Measurements from ENCODE around the gene SPON1. TPM values are rescaled to one million over a fixed set of nuclear protein-coding genes. Genes with fewer than 3 reads are reported as not detected.

Gene SPON1
- total and polyA plus RNA-seq, 10 of the 15 experiments (the other 5 are each of a cell fraction or from before 2014, with no cell fraction given): 0.13 to 1.1 (median 0.18) TPM; not detected in 5

GRCh38 chr11:13955971-13956421 is 6.5 kb upstream of the SPON1 start:
- WGBS (ENCODE audit: insufficient coverage, insufficient replicate concordance, low lambda C conversion rate, missing lambda C conversion rate): 31% methylated on average over 5 of the region's 5 CpGs
- ChIA-PET RAD21 (ENCODE audit: unreplicated experiment) (interaction anchor here (0.8 to 1.9 kb wide), 3 partner anchors 10 to 463 kb away, joined by 3 to 7 read pairs (median 3); no protein-coding TSS in a partner anchor), CTCF (interaction anchor here (0.8 to 2.7 kb wide), 13 partner anchors 9 to 1047 kb away, joined by 3 to 32 read pairs (median 5); no protein-coding TSS in a partner anchor), POLR2A (no interaction called here), SMC1A (ENCODE audit: uncharacterized antibody, unreplicated experiment) (interaction anchor here (0.8 to 4.7 kb wide), 5 partner anchors 281 to 353 kb away, joined by 3 to 24 read pairs (median 6); no protein-coding TSS in a partner anchor)
- no peak for DNase-seq (ENCODE audit: low read depth, low spot score)
- H3K27me3 ChIP-seq (replicated peaks in 1 of 2; ENCODE audit: control insufficient read depth in 2 of 2, insufficient read depth in 2 of 2, low read length in 1 of 2): peaks cover 0 to 1% of the 10 kb centered on the region in 2 experiments; a peak in 2 of 4 replicates
- TF ChIP-seq RAD21 (IDR thresholded peaks at IDR 0.05; ENCODE audit: insufficient read depth, low read depth, low read length): peak; percentile 80
- TF ChIP-seq RAD51 (IDR thresholded peaks at IDR 0.05): peak; percentile 66; the same call in 1 of the 2 replicates
- TF ChIP-seq CTCF (IDR thresholded peaks at IDR 0.05 in 2 of 3, conservative IDR thresholded peaks at IDR 0.05 in 1 of 3; ENCODE audit: control insufficient read depth in 2 of 3, extremely low read depth in 1 of 3, insufficient read depth in 1 of 3, low read depth in 3 of 3, low read length in 3 of 3): peak; percentile 80 to 83 (median 81)
- TF ChIP-seq POLR2AphosphoS2 (IDR thresholded peaks at IDR 0.05; ENCODE audit: low read depth, low read length): no peak
- TF ChIP-seq SMC3 (IDR thresholded peaks at IDR 0.05; ENCODE audit: borderline replicate concordance, low read length): peak; percentile 84
- peak; percentile 28 for TF ChIP-seq USF1 (IDR thresholded peaks at IDR 0.05; ENCODE audit: borderline replicate concordance, extremely low read length, insufficient read depth, low read depth, low read length)
- 0 out of 2 replicates have a peak, but pooled peaks have one; percentile 27 for TF ChIP-seq YY1 (IDR thresholded peaks at IDR 0.05; ENCODE audit: low read depth, low read length)
- TF ChIP-seq PRDM15 (CRISPR knock-in tag; IDR thresholded peaks at IDR 0.05): no peak
- peak; percentile 86 for FAIRE-seq
- H3K4me1 ChIP-seq (ENCODE audit: control insufficient read depth, insufficient read depth, low read length): no peaks in the 10 kb centered on the region
- intact Hi-C loops (cut with micrococcal nuclease; ENCODE audit: unreplicated experiment) (loop anchor here (1.0 to 5.0 kb wide), 3 partner anchors 191 to 501 kb away; no protein-coding TSS in a partner anchor), in situ Hi-C loops (cut with MboI) (loop anchor here (5.0 to 25.0 kb wide), 2 partner anchors 291 to 456 kb away; no protein-coding TSS in a partner anchor)
- peak; percentile 77 for ATAC-seq
- H2AFZ ChIP-seq (ENCODE audit: control insufficient read depth, low read depth, low read length): no peak overlapping the region
- H3K9me3 ChIP-seq (replicated peaks; ENCODE audit: control insufficient read depth, insufficient read depth, low read length): no peaks in the 10 kb centered on the region
- BruUV-seq (replicated peaks): no TSS peak
- no peaks in the 10 kb centered on the region for H3K36me3 ChIP-seq (ENCODE audit: control insufficient read depth in 2 of 2, insufficient read depth in 2 of 2, low read length in 1 of 2)
- H3K79me2 ChIP-seq (ENCODE audit: control insufficient read depth, insufficient read depth, low read length): no peaks in the 10 kb centered on the region
- no peak overlapping the region for H3K4me3 ChIP-seq
- H3K27ac ChIP-seq (ENCODE audit: control insufficient read depth, insufficient read depth): no peak overlapping the region
- no peaks in the 10 kb centered on the region for H4K20me1 ChIP-seq (ENCODE audit: control insufficient read depth, insufficient read depth)
- H3K9ac ChIP-seq (ENCODE audit: control insufficient read depth, insufficient read depth, low read length): no peak overlapping the region
- no peak overlapping the region for H3K4me2 ChIP-seq (ENCODE audit: control insufficient read depth, insufficient read depth)
